ENCODE measurements around the gene SORL1.
"Not testable (repeated sequence)": the region's sequence is repeated elsewhere in the genome, so short reads cannot be mapped to it uniquely, and the experiment has no call there.

SORL1 gene

GRCh38 chr11:121478895-121479697 lies 27.0 kb downstream of the SORL1 start:
- DNase-seq, result no peak

DNA sequence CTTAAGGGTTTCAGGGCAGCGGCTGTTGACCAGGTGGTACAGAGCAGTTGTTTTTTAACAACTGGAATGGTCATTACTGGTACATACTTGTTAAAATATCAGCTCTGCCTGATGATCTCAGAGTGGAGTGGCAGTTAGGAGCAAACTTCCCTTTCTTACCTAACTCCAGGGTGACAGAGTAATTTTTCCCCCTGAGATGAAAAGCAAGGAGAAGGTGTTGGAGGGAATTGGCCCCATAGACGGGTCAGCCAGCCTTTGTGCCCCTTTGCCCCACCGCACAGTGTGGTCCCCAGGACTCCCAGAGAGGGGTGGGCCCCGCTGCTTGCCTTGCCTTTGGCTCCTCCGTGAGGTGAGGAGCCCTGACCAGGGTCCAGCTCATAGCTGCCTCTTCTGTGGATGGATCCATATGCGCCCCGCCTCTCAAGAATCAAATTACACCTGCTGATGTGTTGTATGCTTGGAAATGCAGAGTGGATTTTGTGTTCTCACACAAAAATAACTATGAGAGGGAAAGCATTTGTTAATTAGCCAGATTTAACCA lies 27.7 kb downstream of the SORL1 start:
- DNase-seq, result no peak

- DNase-seq, result peak; percentile 84
Measured at GRCh38 chr11:121481484-121482230, 29.5 kb downstream of the SORL1 start.

GRCh38 chr11:121482231-121483129 lies 30.4 kb downstream of the SORL1 start:
- DNase-seq, result peak; percentile 72

- no peak for DNase-seq
Measured at GRCh38 chr11:121483805-121484480, 31.8 kb downstream of the SORL1 start.

GRCh38 chr11:121485216-121485615 lies 33.1 kb downstream of the SORL1 start:
- DNase-seq, result peak; percentile 21

- no peak for DNase-seq
Measured at GRCh38 chr11:121486054-121486453, 33.9 kb downstream of the SORL1 start.

- DNase-seq, result no peak
Measured at GRCh38 chr11:121487191-121487590, 35.1 kb downstream of the SORL1 start.

DNA sequence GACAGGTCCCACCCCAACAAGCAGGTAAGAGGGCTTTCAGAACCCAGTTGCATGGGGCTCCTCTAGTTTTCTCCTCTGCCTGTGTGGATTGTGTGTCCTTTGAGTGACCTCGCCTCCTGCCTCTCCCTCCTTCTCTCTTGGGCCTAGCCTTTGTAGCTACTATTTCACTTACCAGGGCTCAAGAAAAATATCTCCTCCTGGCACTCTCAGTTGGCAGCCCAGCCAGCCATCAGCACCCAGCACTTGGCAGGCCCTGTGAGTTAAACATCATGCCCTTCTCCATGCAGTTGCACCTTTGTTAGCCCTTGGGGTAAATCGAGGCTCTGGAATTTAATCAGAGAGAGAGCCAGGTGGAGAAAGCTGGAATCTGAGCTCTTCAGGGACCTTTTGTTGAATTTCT lies 36.1 kb downstream of the SORL1 start:
- no peak for DNase-seq

DNA sequence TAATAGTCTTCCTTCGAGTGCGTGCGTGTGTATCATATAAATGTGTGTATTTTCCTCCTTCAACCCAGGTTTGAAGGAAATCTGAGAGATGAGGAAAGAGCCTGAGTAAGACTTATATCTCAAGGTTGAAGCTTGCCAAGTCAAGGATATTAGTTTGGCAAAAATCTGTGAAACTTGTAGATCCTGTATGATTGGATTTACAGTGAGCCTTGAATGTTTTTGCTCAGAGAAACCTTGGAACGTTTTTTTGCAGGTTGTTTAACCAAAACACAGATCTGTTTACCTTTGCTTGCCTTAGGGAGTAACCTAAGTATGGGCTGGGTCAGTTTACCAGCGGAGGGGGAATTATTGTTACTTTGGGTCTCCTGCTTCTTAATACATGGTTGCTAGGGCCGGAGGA lies 36.5 kb downstream of the SORL1 start:
- no peak for DNase-seq

- no peak for DNase-seq
Measured at GRCh38 chr11:121489823-121490222, 37.7 kb downstream of the SORL1 start.

GRCh38 chr11:121494355-121495099 lies 42.4 kb downstream of the SORL1 start:
- DNase-seq, result peak; percentile 21

DNA sequence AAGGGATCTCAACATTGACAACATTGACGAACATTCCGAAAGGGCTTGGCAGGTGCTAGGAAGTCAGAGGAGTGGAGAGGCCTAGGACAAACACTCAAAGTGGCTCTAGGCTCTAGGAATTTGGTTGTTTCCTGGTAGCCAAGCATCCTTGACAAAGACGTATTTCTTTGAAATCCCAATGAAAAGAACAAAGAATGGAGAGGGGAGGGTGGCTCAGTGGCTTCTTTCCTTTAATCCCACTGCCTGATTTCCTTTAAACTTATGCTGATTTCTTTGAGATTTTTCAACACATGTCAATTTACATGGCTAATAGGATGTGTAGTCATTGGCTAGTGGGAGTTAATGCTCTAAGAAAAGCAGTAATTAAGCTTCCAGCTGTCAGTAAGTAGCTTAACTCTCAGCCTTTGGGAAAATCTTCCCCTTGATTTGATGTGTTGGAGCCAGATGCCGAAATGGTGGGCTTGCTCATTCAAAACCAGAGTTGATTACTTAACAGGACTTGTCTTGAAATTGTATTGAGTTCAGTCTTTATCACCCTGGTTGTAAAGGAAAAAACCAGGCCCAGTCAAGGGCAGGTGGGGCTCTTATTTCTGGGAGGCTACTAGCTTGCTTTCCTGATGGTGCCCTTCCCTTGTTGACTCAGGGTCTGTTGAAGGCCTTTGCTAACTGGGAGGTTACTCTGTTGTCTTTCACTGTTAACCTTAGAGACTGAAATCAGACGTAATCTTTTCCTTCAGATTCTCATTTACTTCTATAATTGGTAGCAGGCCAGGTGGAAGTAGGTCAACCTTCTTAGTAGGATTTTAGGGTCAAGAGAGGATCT lies 45.3 kb downstream of the SORL1 start:
- no peak for DNase-seq

DNA sequence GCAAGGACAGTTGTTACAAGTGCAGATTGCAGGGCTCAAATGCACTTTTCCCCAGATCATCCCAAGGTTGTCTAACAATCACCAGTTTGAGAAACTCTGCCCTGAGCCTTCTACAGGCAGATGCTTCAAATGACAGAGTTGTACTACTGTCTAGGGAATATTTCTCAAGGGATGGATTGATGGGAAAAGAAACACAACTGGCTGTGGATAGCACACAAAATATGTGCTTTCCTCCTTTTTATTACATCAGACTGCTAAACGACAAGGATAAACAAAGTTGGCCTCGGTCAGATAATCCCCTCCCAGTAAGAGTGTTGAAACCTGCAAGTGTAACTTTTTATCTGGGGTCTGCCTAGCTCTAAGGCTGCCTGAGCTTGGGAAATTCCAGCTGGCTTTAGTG lies 47.3 kb downstream of the SORL1 start:
- no peak for DNase-seq

GRCh38 chr11:121500275-121500674 lies 48.2 kb downstream of the SORL1 start:
- DNase-seq, result no peak

GRCh38 chr11:121500717-121501116 lies 48.6 kb downstream of the SORL1 start:
- no peak for DNase-seq

- no peak for DNase-seq
Measured at GRCh38 chr11:121503051-121503450, 50.9 kb downstream of the SORL1 start.

GRCh38 chr11:121506237-121506636 lies 54.1 kb downstream of the SORL1 start:
- not testable (repeated sequence) for DNase-seq

DNA sequence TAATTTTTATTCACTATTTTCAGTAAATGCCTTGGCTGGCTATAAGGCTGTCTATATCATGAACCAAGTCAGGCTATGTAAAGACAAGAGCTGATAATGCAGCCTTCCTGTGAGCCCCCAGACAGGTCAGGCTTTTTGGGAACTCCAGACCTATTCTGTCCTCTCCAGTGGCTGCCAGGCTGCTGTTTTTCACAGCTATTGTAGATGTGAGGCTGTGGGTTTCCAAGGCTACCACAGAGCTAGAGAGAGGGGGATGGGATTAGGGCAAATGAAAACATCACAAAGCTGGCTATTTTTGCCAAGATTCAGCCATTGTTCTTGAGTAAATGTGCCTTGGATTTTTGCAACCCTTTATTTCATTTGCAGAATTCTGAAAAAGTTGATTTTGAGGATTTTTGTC lies 56.3 kb downstream of the SORL1 start:
- DNase-seq, result peak; percentile 28

- DNase-seq, result no peak
Measured at GRCh38 chr11:121510438-121510837, 58.3 kb downstream of the SORL1 start.
